Spleen (tissue), 11 donors: ENCODE results near the gene TMEM167B. TPM values are rescaled to one million over a fixed set of nuclear protein-coding genes. Genes with fewer than 3 reads are reported as not detected.

ENCODE experiments used
- DNase-seq: peaks from one replicate; pipeline ENCODE4 v3.0.0-alpha.2; 2020
- H3K27ac ChIP-seq, 8 donors: fragments of 200-600 bp; sonication (generic) in 7 of 8; 1 replicate in 4 of 8; 2 replicates in 4 of 8; pipeline versions ENCODE4 v1.5.0 to v1.8.0; 2016 to 2021; ENCODE audit warnings: inconsistent platforms in 4 of 8, mild to moderate bottlenecking in 4 of 8, moderate library complexity in 1 of 8
- H3K27me3 ChIP-seq, 7 donors: fragments of 200-600 bp; sonication (generic) in 6 of 7; replicated peaks in 1 of 7; 1 replicate in 4 of 7; 2 replicates in 3 of 7; pipeline versions ENCODE4 v1.5.0 to v1.8.0; 2016 to 2021; ENCODE audit warnings: inconsistent platforms in 3 of 7, mild to moderate bottlenecking in 1 of 7
- H3K36me3 ChIP-seq, 6 donors: fragments of 200-600 bp; sonication (generic) in 5 of 6; 1 replicate in 4 of 6; 2 replicates in 2 of 6; pipeline versions ENCODE4 v1.5.0 to v1.8.0; 2016 to 2021; ENCODE audit warnings: inconsistent platforms in 2 of 6
- H3K4me1 ChIP-seq, 6 donors: fragments of 200-600 bp; sonication (generic) in 5 of 6; 1 replicate in 3 of 6; 2 replicates in 3 of 6; pipeline versions ENCODE4 v1.5.0 to v1.8.0; 2016 to 2021; ENCODE audit warnings: inconsistent platforms in 3 of 6
- H3K4me3 ChIP-seq, 8 donors: fragments of 200-600 bp; sonication (generic) in 7 of 8; 1 replicate in 4 of 8; 2 replicates in 4 of 8; pipeline versions ENCODE4 v1.5.0 to v1.8.0; 2016 to 2021; ENCODE audit warnings: inconsistent platforms in 4 of 8, mild to moderate bottlenecking in 4 of 8, moderate library complexity in 2 of 8
- H3K9me3 ChIP-seq, 8 donors: fragments of 200-600 bp; sonication (generic) in 7 of 8; 1 replicate in 4 of 8; 2 replicates in 4 of 8; pipeline versions ENCODE4 v1.5.0 to v1.8.0; 2016 to 2021; ENCODE audit warnings: inconsistent platforms in 4 of 8
- POLR2A ChIP-seq, 3 donors: fragments of 450-650 bp; IDR thresholded peaks; one replicate each; pipeline ENCODE4 v1.5.1; 2017; ENCODE audit warnings: antibody characterized with exemption in 3 of 3, mild to moderate bottlenecking in 1 of 3
- POLR2AphosphoS5 ChIP-seq, 3 donors: sonication (generic); formaldehyde crosslinking; IDR thresholded peaks; one replicate each; pipeline ENCODE4 v1.5.1; 2017; ENCODE audit warnings: antibody characterized with exemption in 3 of 3
- WGBS, 5 donors: extraction: QIAGEN DNeasy Blood & Tissue Kit in 3 of 5; methylation state at CpG; one replicate each; pipeline versions ENCODE4 v1.1.5 to v1.1.7; 2013 to 2018; 5-methylcytosine and 5-hydroxymethylcytosine counted together
- intact Hi-C: fragments of 100-400 bp; cut with DNase I; formaldehyde crosslinking; loops from one replicate; pipeline ENCODE4 v1.15.0; 2023; ENCODE audit warnings: low total_unique reads
- polyA plus RNA-seq, 3 donors: library from polyadenylated mRNA; stranded (reverse); fragments of 200-250 nt; gene quantifications; one replicate each; pipeline ENCODE4 v1.2.1, GENCODE V29; 2013
- total RNA-seq, 7 donors: library from RNA; depleted of rRNA in 3 of 7; stranded (reverse); fragments of >200 nt in 3 of 7; fragmentation: NEBNext Ultra II Directional in 4 of 7; extraction: Animal tissue kit (Norgen Biotek cat#: 25700) in 4 of 7; gene quantifications; one replicate each; pipeline versions ENCODE4 v1.1.0 to v1.2.1, GENCODE V29; 2016 to 2021
- TF ChIP-seq, protein P1 (sequence below), 11 experiments: fragments of 200-600 bp in 7 of 11; fragments of 450-650 bp in 4 of 11; sonication (generic) in 4 of 11; IDR thresholded peaks in 8 of 11; conservative IDR thresholded peaks in 3 of 11; 1 replicate in 7 of 11; 2 replicates in 4 of 11; pipeline versions ENCODE4 v1.4.0 to v1.8.0; 2016 to 2021; ENCODE audit warnings: antibody characterized with exemption in 11 of 11, inconsistent platforms in 4 of 11, mild to moderate bottlenecking in 1 of 11
- donor health status: healthy with polysubstance abuse.
- donor health status: DM: no; HTN: no; CAD: no; lungs with moderate emphysema.
- donor health status: DM: no; HTN: no; CAD: no.
- donor health status: Bipolar disorder and iron deficiency.
- donor health status: healthy.
- donor health status: DM: no; HTN: no; CAD: no.
- donor health status: DM: yes; HTN: yes; CAD: no.

Gene TMEM167B
- total and polyA plus RNA-seq, 10 donors, result 19.1 to 48.2 (median 31.4) TPM

DNA sequence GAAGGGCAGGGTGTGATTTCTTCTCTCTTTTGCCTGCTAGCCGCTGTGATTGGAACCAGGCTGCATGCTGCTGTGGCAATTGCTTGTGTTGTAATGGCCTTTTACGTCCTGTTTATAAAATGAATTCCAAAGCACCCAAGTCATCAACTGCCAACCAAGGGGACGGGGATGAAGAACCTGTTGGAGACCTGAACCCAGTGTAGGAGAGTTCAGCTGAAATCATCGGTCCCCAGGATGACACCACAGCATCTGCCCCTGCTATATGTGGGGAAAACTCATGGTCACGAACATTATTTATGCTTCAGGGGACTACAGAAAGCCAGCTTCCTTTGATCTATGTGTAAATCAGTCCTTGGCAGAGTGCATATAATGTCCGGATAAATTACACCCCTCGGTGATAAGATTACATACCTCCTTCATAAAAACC, 3.8 kb downstream of the TMEM167B start:
- no peak for DNase-seq
- H3K36me3 ChIP-seq, result peaks cover 2 to 52% (median 28%) of the 10 kb centered on the region in 6 donors
- no peaks in the 10 kb centered on the region for H3K27me3 ChIP-seq
- no peak overlapping the region for H3K27ac ChIP-seq
- intact Hi-C loops, result no loop called here
- peaks cover 0 to 5% (median 0%) of the 10 kb centered on the region in 8 donors for H3K9me3 ChIP-seq
- no peak for TF ChIP-seq POLR2AphosphoS5 (IDR thresholded peaks at IDR 0.05)
- WGBS, 5 donors, result 82 to 92% (median 86%) methylated on average over 6 to 7 of the region's 7 CpGs
- H3K4me1 ChIP-seq, result peaks cover 11 to 55% (median 40%) of the 10 kb centered on the region in 6 donors
- H3K4me3 ChIP-seq, result no peak overlapping the region

GRCh38 chr1:109094871-109095270, 4.3 kb downstream of the TMEM167B start:
- TF ChIP-seq, protein P1, sequence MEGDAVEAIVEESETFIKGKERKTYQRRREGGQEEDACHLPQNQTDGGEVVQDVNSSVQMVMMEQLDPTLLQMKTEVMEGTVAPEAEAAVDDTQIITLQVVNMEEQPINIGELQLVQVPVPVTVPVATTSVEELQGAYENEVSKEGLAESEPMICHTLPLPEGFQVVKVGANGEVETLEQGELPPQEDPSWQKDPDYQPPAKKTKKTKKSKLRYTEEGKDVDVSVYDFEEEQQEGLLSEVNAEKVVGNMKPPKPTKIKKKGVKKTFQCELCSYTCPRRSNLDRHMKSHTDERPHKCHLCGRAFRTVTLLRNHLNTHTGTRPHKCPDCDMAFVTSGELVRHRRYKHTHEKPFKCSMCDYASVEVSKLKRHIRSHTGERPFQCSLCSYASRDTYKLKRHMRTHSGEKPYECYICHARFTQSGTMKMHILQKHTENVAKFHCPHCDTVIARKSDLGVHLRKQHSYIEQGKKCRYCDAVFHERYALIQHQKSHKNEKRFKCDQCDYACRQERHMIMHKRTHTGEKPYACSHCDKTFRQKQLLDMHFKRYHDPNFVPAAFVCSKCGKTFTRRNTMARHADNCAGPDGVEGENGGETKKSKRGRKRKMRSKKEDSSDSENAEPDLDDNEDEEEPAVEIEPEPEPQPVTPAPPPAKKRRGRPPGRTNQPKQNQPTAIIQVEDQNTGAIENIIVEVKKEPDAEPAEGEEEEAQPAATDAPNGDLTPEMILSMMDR (IDR thresholded peaks at IDR 0.05 in 8 of 11, conservative IDR thresholded peaks at IDR 0.05 in 3 of 11), result no peak
- TF ChIP-seq POLR2AphosphoS5 (IDR thresholded peaks at IDR 0.05), result no peak
- TF ChIP-seq POLR2A (IDR thresholded peaks at IDR 0.05), result no peak
- Histone ChIP-seq H3K4me3 (no peak overlapping the region), H3K4me1 (peaks cover 11 to 55% (median 40%) of the 10 kb centered on the region in 6 donors), H3K27ac (no peak overlapping the region), H3K36me3 (peaks cover 2 to 52% (median 28%) of the 10 kb centered on the region in 6 donors), H3K27me3 (no peaks in the 10 kb centered on the region), H3K9me3 (peaks cover 0 to under 1% (median 0%) of the 10 kb centered on the region in 8 donors)
- 92 to 100% (median 97%) methylated on average over 1 of the region's 1 CpG for WGBS, 5 donors
- DNase-seq, result no peak
- intact Hi-C loops, result no loop called here

DNA sequence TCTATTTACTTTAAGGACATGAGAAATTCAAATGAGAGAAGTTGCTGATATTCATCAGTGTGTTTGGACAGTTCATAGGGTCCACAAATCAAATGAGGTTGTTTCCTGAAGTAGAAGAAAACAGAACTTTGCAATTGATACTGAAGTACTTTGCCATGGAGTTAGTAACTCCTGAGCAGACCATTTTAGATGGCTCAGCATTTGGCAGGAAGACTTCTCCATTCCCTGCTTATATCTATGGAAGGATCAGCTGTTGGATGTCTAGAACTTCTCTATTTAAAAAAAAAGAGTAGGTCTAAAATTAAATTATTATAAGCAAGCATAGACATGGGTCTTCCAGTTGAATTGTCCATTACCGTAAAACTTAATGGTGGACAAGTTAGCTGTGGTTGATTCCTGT, 5.1 kb downstream of the TMEM167B start:
- peak overlapping the region in 2 of 8 donors; percentile 4 to 5 for H3K27ac ChIP-seq
- intact Hi-C loops, result no loop called here
- peaks cover 11 to 53% (median 38%) of the 10 kb centered on the region in 6 donors for H3K4me1 ChIP-seq
- H3K9me3 ChIP-seq, result no peaks in the 10 kb centered on the region
- 91 to 100% (median 98%) methylated on average over 1 of the region's 1 CpG for WGBS, 5 donors
- H3K4me3 ChIP-seq, result no peak overlapping the region
- no peaks in the 10 kb centered on the region for H3K27me3 ChIP-seq
- DNase-seq, result no peak
- H3K36me3 ChIP-seq, result peaks cover 2 to 52% (median 28%) of the 10 kb centered on the region in 6 donors
- TF ChIP-seq, protein P1 (IDR thresholded peaks at IDR 0.05 in 8 of 11, conservative IDR thresholded peaks at IDR 0.05 in 3 of 11), result no peak
- TF ChIP-seq POLR2AphosphoS5 (IDR thresholded peaks at IDR 0.05) (no peak), POLR2A (IDR thresholded peaks at IDR 0.05) (no peak)

DNA sequence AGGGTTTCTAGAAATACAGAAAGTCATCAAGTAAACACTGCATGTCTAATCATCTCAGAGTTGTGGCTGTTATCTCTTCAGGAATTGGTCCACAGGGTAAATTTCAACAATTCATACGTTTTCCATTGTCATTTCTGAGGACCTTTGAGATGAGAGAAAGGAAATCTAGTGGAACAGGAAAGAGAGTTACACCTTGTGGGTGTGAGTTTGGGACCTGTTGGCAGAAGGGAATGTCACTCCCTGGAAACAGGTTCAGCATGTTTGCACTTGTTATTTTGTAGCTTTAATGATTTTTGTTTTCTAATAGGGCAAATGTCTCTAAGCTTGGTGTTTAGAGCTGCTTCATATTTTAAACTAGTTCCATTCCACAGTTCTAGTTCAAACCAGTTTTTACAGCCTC, 5.6 kb downstream of the TMEM167B start:
- no peaks in the 10 kb centered on the region for H3K9me3 ChIP-seq
- intact Hi-C loops, result no loop called here
- H3K4me1 ChIP-seq, result peaks cover 11 to 57% (median 42%) of the 10 kb centered on the region in 6 donors
- peaks cover 2 to 52% (median 28%) of the 10 kb centered on the region in 6 donors for H3K36me3 ChIP-seq
- H3K4me3 ChIP-seq, result no peak overlapping the region
- 57 to 85% (median 80%) methylated on average over 1 of the region's 1 CpG for WGBS, 5 donors
- DNase-seq, result no peak
- H3K27me3 ChIP-seq, result no peaks in the 10 kb centered on the region
- TF ChIP-seq POLR2AphosphoS5 (IDR thresholded peaks at IDR 0.05), result no peak
- TF ChIP-seq, protein P1 (IDR thresholded peaks at IDR 0.05 in 8 of 11, conservative IDR thresholded peaks at IDR 0.05 in 3 of 11), result no peak
- no peak for TF ChIP-seq POLR2A (IDR thresholded peaks at IDR 0.05)
- H3K27ac ChIP-seq, result peak overlapping the region in 2 of 8 donors; percentile 4 to 5
